Activated naive CD4-positive, alpha-beta T cell treated with Interleukin-2 at 50 U/mL for 16 hours (primary cell): ENCODE data around the gene NANOGP8.
"Not testable (repeated sequence)": the region's sequence is repeated elsewhere in the genome, so short reads cannot be mapped to it uniquely, and the experiment has no call there.

Experiments used
- DNase-seq: peaks from one replicate; pipeline ENCODE4 v3.0.0-alpha.2; 2020

NANOGP8 gene

GRCh38 chr15:35085176-35085919, at the start of gene NANOGP8:
TSS of gene NANOGP8 (minus strand) at chr15:35085295. CDS start at chr15:35085110, 185 bp downstream.
- not testable (repeated sequence) for DNase-seq

- no peak for DNase-seq
Measured at GRCh38 chr15:35134299-35134698, 49.2 kb upstream of the NANOGP8 start.

- no peak for DNase-seq
Measured at GRCh38 chr15:35130245-35130644, 45.1 kb upstream of the NANOGP8 start.

GRCh38 chr15:35129361-35129760, 44.3 kb upstream of the NANOGP8 start:
- no peak for DNase-seq

GRCh38 chr15:35127717-35128116, 42.6 kb upstream of the NANOGP8 start:
- DNase-seq, result no peak

GRCh38 chr15:35126236-35126635, 41.1 kb upstream of the NANOGP8 start:
- DNase-seq, result no peak

- no peak for DNase-seq
Measured at GRCh38 chr15:35123743-35124142, 38.6 kb upstream of the NANOGP8 start.

- no peak for DNase-seq
Measured at GRCh38 chr15:35121611-35122359, 36.7 kb upstream of the NANOGP8 start.

GRCh38 chr15:35120173-35120572, 35.1 kb upstream of the NANOGP8 start:
- DNase-seq, result no peak

GRCh38 chr15:35118960-35119359, 33.9 kb upstream of the NANOGP8 start:
- no peak for DNase-seq

- no peak for DNase-seq
Measured at GRCh38 chr15:35117543-35118265, 32.6 kb upstream of the NANOGP8 start.

GRCh38 chr15:35115155-35115725, 30.1 kb upstream of the NANOGP8 start:
- DNase-seq, result no peak

GRCh38 chr15:35112346-35112745, 27.3 kb upstream of the NANOGP8 start:
- DNase-seq, result no peak

- DNase-seq, result no peak
Measured at GRCh38 chr15:35111861-35112260, 26.8 kb upstream of the NANOGP8 start.

- no peak for DNase-seq
Measured at GRCh38 chr15:35108453-35108852, 23.4 kb upstream of the NANOGP8 start.

GRCh38 chr15:35107561-35107960, 22.5 kb upstream of the NANOGP8 start:
- DNase-seq, result no peak

GRCh38 chr15:35107122-35107521, 22.0 kb upstream of the NANOGP8 start:
- DNase-seq, result no peak

GRCh38 chr15:35104526-35105147, 19.5 kb upstream of the NANOGP8 start:
- no peak for DNase-seq

GRCh38 chr15:35102186-35102585, 17.1 kb upstream of the NANOGP8 start:
- no peak for DNase-seq

- no peak for DNase-seq
Measured at GRCh38 chr15:35101335-35101734, 16.2 kb upstream of the NANOGP8 start.

GRCh38 chr15:35098737-35099136, 13.6 kb upstream of the NANOGP8 start:
- no peak for DNase-seq

GRCh38 chr15:35095941-35096340, 10.8 kb upstream of the NANOGP8 start:
- DNase-seq, result no peak

GRCh38 chr15:35092846-35093245, 7.8 kb upstream of the NANOGP8 start:
- no peak for DNase-seq
